Type B pancreatic cell (in vitro differentiated cells): ENCODE data around the gene RPS3A. TPM values are rescaled to one million over a fixed set of nuclear protein-coding genes. Genes with fewer than 3 reads are reported as not detected.
A peak's percentile ranks its signal among the peaks of the same experiment; 100 is the strongest.
"Not testable (repeated sequence)": the region's sequence is repeated elsewhere in the genome, so short reads cannot be mapped to it uniquely, and the experiment has no call there.

Source experiments
- DNase-seq: peaks from one replicate; pipeline ENCODE4 v3.0.0; 2021; ENCODE audit warnings: mixed read lengths; ENCODE audit not compliant: unreplicated experiment; ENCODE audit errors: extremely low spot score
- H3K27ac Mint-ChIP-seq: 2 replicates; pipeline ENCODE4 v1.8.0; 2021; ENCODE audit warnings: mild to moderate bottlenecking, mixed read lengths
- H3K27me3 Mint-ChIP-seq: 2 replicates; pipeline ENCODE4 v1.8.0; 2021; ENCODE audit warnings: mixed read lengths
- H3K36me3 Mint-ChIP-seq: 2 replicates; pipeline ENCODE4 v1.8.0; 2021; ENCODE audit warnings: mixed read lengths
- H3K4me1 Mint-ChIP-seq: one replicate; pipeline ENCODE4 v1.8.0; 2021; ENCODE audit warnings: mixed read lengths; ENCODE audit not compliant: unreplicated experiment
- H3K4me3 Mint-ChIP-seq: 2 replicates; pipeline ENCODE4 v1.8.0; 2021; ENCODE audit warnings: mild to moderate bottlenecking, mixed read lengths
- H3K9me3 Mint-ChIP-seq: 2 replicates; pipeline ENCODE4 v1.8.0; 2021; ENCODE audit warnings: mixed read lengths
- total RNA-seq: library from RNA; stranded (reverse); gene quantifications from 2 replicates; pipeline ENCODE4 v1.2.1, GENCODE V29; 2021; ENCODE audit warnings: low replicate concordance
- TF ChIP-seq, protein P1 (sequence below): fragments of 200-600 bp; sonication (generic); conservative IDR thresholded peaks from 2 replicates; pipeline ENCODE4 v1.5.0; 2021; ENCODE audit warnings: antibody characterized with exemption, mild to moderate bottlenecking

RPS3A gene
- total RNA-seq, 1 donor from 2014 or later: 2,778 TPM

DNA sequence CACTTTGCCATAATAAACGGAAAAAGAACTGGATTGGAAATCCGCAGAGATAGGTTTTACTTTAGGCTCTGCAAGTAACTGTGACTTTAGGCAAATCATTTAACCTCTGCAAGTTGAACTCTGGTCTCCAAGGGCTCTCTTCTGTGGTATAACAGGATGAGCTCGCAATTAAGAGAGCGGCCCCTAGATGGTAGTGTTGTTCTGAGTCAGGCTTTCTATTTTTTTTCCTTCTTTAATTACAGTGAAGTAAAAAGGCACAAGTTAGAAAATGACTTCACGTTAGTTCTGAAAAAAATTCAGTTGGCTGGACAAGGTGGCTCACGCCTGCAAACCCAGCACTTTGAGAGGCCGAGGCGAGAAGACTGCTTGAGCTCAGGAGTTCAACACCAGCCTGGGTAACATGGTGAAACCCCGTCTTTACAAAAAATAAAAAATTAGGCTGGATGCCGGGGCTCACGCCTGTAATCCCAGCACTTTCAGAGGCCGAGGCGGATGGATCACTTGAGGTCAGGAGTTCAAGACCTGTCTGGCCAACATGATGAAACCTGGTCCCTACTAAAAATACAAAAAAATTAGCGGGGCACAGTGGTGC is 18.0 kb downstream of the RPS3A start:
- H3K4me1 Mint-ChIP-seq: peaks cover 6% of the 10 kb centered on the region
- H3K9me3 Mint-ChIP-seq: no peaks in the 10 kb centered on the region
- H3K27me3 Mint-ChIP-seq: no peaks in the 10 kb centered on the region
- H3K4me3 Mint-ChIP-seq: no peak overlapping the region
- TF ChIP-seq, protein P1, sequence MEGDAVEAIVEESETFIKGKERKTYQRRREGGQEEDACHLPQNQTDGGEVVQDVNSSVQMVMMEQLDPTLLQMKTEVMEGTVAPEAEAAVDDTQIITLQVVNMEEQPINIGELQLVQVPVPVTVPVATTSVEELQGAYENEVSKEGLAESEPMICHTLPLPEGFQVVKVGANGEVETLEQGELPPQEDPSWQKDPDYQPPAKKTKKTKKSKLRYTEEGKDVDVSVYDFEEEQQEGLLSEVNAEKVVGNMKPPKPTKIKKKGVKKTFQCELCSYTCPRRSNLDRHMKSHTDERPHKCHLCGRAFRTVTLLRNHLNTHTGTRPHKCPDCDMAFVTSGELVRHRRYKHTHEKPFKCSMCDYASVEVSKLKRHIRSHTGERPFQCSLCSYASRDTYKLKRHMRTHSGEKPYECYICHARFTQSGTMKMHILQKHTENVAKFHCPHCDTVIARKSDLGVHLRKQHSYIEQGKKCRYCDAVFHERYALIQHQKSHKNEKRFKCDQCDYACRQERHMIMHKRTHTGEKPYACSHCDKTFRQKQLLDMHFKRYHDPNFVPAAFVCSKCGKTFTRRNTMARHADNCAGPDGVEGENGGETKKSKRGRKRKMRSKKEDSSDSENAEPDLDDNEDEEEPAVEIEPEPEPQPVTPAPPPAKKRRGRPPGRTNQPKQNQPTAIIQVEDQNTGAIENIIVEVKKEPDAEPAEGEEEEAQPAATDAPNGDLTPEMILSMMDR: peak; percentile 87
- peak overlapping the region; percentile 10 for H3K27ac Mint-ChIP-seq
- H3K36me3 Mint-ChIP-seq: peaks cover 7% of the 10 kb centered on the region
- no peak for DNase-seq

DNA sequence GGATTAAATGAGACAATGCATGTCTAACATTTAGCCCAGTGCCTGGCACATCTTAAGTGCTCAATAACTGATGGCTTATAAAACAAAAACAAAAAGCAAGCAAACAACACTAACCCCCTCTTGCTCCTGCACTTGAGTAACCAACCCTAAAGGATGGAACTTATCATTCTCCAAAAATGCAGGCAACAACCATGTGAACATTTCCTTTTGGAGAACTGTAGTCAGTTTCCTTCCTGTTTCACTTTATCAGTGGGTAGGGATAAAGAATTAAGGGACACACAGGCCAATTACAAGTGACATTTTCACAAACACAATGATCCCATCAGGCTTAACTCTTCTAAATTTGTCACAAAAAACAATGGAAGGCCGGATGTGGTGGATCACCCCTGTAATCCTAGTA is 30.4 kb downstream of the RPS3A start:
- Mint-ChIP-seq H3K27me3 (no peaks in the 10 kb centered on the region), H3K27ac (no peak overlapping the region), H3K4me1 (no peaks in the 10 kb centered on the region), H3K36me3 (peaks cover 8% of the 10 kb centered on the region), H3K4me3 (no peak overlapping the region), H3K9me3 (no peaks in the 10 kb centered on the region)
- TF ChIP-seq, protein P1: no peak
- no peak for DNase-seq

DNA sequence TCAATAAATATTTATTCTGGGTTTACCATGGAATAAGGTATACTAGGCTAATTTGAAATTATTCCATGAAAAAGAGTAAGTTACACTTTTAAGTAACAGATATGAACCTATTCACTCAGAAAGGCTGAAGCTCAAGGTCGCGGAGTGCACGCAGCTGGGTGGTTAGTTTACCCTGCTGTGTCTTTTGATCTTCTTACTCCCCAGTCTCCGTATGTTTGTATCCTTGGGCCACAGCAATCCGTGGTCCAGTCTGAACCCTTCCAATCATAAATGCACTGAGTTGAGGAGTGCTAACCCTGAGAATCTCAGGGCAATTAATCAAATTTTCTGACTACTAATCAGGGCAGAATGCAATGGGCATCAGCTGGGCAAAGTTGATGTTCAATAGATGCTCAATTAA is 33.9 kb downstream of the RPS3A start:
- Mint-ChIP-seq H3K27ac (no peak overlapping the region), H3K27me3 (no peaks in the 10 kb centered on the region), H3K4me1 (no peaks in the 10 kb centered on the region), H3K4me3 (no peak overlapping the region), H3K36me3 (no peaks in the 10 kb centered on the region), H3K9me3 (no peaks in the 10 kb centered on the region)
- DNase-seq: no peak
- TF ChIP-seq, protein P1: no peak

DNA sequence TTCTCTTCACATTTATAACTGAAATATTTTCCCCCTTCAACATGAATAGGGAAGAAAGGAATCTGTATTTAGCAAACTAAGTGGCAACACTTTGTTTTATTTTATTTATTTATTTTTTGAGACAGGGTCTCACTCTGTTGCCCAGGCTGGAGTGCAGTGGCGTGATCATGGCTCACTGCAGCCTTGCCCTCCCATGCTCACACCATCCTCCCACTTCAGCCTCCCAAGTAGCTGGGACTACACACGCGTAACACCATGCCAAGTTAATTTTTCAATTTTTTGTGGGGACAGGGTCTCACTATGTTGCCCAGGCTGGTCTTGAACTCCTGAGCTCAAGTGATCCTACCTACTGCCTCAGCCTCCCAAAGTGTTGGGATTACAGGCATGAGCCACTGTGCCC is 36.6 kb downstream of the RPS3A start:
- not testable (repeated sequence) for H3K27ac Mint-ChIP-seq, H3K27me3 Mint-ChIP-seq

DNA sequence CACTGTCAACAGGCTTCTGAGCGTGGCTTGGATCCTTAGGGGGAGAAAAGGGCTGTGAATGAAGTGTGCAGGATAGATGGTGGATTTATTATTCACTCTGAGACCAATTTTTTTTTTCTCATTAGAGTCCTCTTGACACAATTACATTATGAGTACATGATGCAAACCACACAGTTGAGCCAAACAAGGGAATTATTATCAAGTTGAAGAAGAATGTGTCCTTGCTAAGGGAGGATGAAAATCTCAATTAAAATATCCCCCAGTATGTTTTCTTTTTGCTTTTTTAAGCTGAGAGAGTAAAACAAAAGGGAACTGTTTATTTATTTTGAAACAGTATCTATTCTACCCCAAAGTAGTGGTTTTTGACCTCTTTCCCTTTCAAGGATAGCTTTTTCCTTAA is 40.4 kb downstream of the RPS3A start:
- Mint-ChIP-seq H3K4me1 (no peaks in the 10 kb centered on the region), H3K27ac (no peak overlapping the region), H3K9me3 (no peaks in the 10 kb centered on the region), H3K36me3 (peaks cover 24% of the 10 kb centered on the region), H3K4me3 (no peak overlapping the region), H3K27me3 (no peaks in the 10 kb centered on the region)
- TF ChIP-seq, protein P1: no peak
- no peak for DNase-seq

More for the DNA sequence above, 36.6 kb downstream of the RPS3A start:
- H3K4me3 Mint-ChIP-seq, H3K36me3 Mint-ChIP-seq, DNase-seq, H3K9me3 Mint-ChIP-seq, H3K4me1 Mint-ChIP-seq: not testable (repeated sequence)

DNA sequence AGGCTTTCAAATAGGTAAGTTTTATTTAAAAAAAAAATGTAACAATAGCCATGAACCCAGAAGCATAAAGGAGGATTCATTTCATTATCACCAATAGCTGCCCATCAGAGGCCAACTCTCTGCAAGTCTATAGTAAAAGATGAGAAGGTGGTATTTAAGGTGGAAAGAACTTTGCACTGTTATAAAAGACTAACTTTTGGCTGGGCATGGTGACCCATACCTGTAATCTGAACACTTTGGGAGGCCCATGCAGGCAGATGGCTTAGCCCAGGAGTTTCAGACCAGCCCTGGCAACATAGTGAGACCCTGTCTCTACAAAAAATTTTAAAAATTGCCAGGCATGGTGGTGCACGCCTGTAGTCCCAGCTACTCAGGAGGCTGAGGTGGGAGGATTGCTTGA is 43.3 kb downstream of the RPS3A start:
- peaks cover 35% of the 10 kb centered on the region for H3K36me3 Mint-ChIP-seq
- no peak overlapping the region for H3K4me3 Mint-ChIP-seq
- TF ChIP-seq, protein P1: no peak
- DNase-seq: no peak
- no peaks in the 10 kb centered on the region for H3K9me3 Mint-ChIP-seq
- H3K27ac Mint-ChIP-seq: no peak overlapping the region
- H3K27me3 Mint-ChIP-seq: no peaks in the 10 kb centered on the region
- no peaks in the 10 kb centered on the region for H3K4me1 Mint-ChIP-seq
